Keratinocyte (primary cell): ENCODE measurements around the gene NOTCH1. TPM values are rescaled to one million over a fixed set of nuclear protein-coding genes. Genes with fewer than 3 reads are reported as not detected.

ENCODE experiments used
- DNase-seq: peaks from one replicate; pipeline ENCODE4 v3.0.0-alpha.2; 2011; ENCODE audit warnings: low read depth, missing footprints, low spot score
- FAIRE-seq: peaks from 2 replicates; lab custom pipeline; 2011; peaks lifted over from hg19 to GRCh38; lab: Jason Lieb, UNC
- H2AFZ ChIP-seq: 2 replicates; pipeline ENCODE4 v1.6.0; 2012; ENCODE audit warnings: low read length, control low read depth, inconsistent platforms; ENCODE audit not compliant: control insufficient read depth
- H3K27ac ChIP-seq: 2 replicates; pipeline ENCODE4 v1.5.1; 2011; ENCODE audit warnings: low read length; ENCODE audit not compliant: control insufficient read depth, insufficient read depth
- H3K27me3 ChIP-seq: 3 replicates; pipeline ENCODE4 v1.6.0; 2011; ENCODE audit warnings: low read length; ENCODE audit not compliant: control insufficient read depth, insufficient read depth; ENCODE audit errors: extremely low read depth
- H3K36me3 ChIP-seq, 2 experiments: 2 replicates in 1 of 2; 3 replicates in 1 of 2; pipeline ENCODE4 v1.5.1; 2011; ENCODE audit warnings: low read length in 2 of 2, mild to moderate bottlenecking in 1 of 2; ENCODE audit not compliant: control insufficient read depth in 2 of 2, insufficient read depth in 2 of 2; ENCODE audit errors: extremely low read depth in 1 of 2
- H3K4me1 ChIP-seq: 3 replicates; pipeline ENCODE4 v1.5.1; 2011; ENCODE audit warnings: low read length; ENCODE audit not compliant: control insufficient read depth, insufficient read depth; ENCODE audit errors: extremely low read depth
- H3K4me2 ChIP-seq: 3 replicates; pipeline ENCODE4 v1.6.0; 2011; ENCODE audit warnings: low read depth, low read length; ENCODE audit not compliant: control insufficient read depth, insufficient read depth; ENCODE audit errors: extremely low read depth
- H3K4me3 ChIP-seq, 3 experiments: fragments of 200-600 bp in 1 of 3; sonication (generic) in 1 of 3; 2 replicates in 2 of 3; 3 replicates in 1 of 3; pipeline ENCODE4 v1.5.1; 2011 to 2016; ENCODE audit warnings: low read length in 3 of 3, mild to moderate bottlenecking in 3 of 3, control low read depth in 2 of 3, inconsistent platforms in 1 of 3, low read depth in 1 of 3, mixed read lengths in 1 of 3, mixed run types in 1 of 3, moderate library complexity in 1 of 3; ENCODE audit not compliant: control insufficient read depth in 2 of 3, insufficient read depth in 2 of 3; ENCODE audit errors: extremely low read depth in 1 of 3
- H3K79me2 ChIP-seq: 2 replicates; pipeline ENCODE4 v1.6.0; 2012; ENCODE audit warnings: low read length; ENCODE audit not compliant: control insufficient read depth, insufficient read depth
- H3K9ac ChIP-seq: 3 replicates; pipeline ENCODE4 v1.6.0; 2011; ENCODE audit warnings: low read length; ENCODE audit not compliant: control insufficient read depth, insufficient read depth; ENCODE audit errors: extremely low read depth
- H3K9me1 ChIP-seq: 3 replicates; pipeline ENCODE4 v1.6.0; 2011; ENCODE audit warnings: low read length; ENCODE audit not compliant: control insufficient read depth, insufficient read depth; ENCODE audit errors: extremely low read depth
- H3K9me3 ChIP-seq: 2 replicates; pipeline ENCODE4 v1.5.1; 2012; ENCODE audit warnings: low read depth, low read length; ENCODE audit not compliant: control insufficient read depth
- H4K20me1 ChIP-seq: 3 replicates; pipeline ENCODE4 v1.6.0; 2011; ENCODE audit warnings: low read length; ENCODE audit not compliant: control insufficient read depth, insufficient read depth; ENCODE audit errors: extremely low read depth
- CTCF ChIP-seq, 3 experiments: IDR thresholded peaks in 1 of 3; conservative IDR thresholded peaks in 1 of 3; optimal IDR thresholded peaks in 1 of 3; 2 replicates in 2 of 3; 3 replicates in 1 of 3; pipeline versions ENCODE3 to v1.5.1; 2011; ENCODE audit warnings: low read length in 3 of 3, mild to moderate bottlenecking in 3 of 3, moderate library complexity in 2 of 3, control low read depth in 1 of 3, inconsistent platforms in 1 of 3; ENCODE audit not compliant: insufficient read depth in 2 of 3; ENCODE audit errors: extremely low read depth in 1 of 3
- EZH2 ChIP-seq: IDR thresholded peaks from one replicate; pipeline ENCODE4 v1.6.1; 2012; ENCODE audit warnings: inconsistent platforms, mild to moderate bottlenecking, low read length, moderate library complexity
- dilution Hi-C: fragments of 300-500 bp; cut with MboI; formaldehyde crosslinking; loops from one replicate; pipeline ENCODE4 v1.7.0; 2020; ENCODE audit warnings: low sequenced_read_pairs; ENCODE audit not compliant: extremely low pct_ligation_motif_present
- polyA plus RNA-seq, 5 experiments: library from polyadenylated mRNA; depleted of rRNA in 3 of 5; stranded (reverse) in 3 of 5; stranded (forward) in 1 of 5; unstranded in 1 of 5; fragments of >200 nt; gene quantifications; 1 replicate in 1 of 5; 2 replicates in 3 of 5; 3 replicates in 1 of 5; pipeline versions ENCODE4 v1.2.1 to v1.2.3, GENCODE V29; 2011 to 2012; ENCODE audit warnings: missing spikeins in 2 of 5, low read depth in 1 of 5, low replicate concordance in 1 of 5

NOTCH1 gene
- polyA plus RNA-seq, 1 donor (not counting 4 experiments of a cell fraction or from before 2014, with no cell fraction given), result 6.1 TPM

GRCh38 chr9:136528716-136529341 lies 17.0 kb downstream of the NOTCH1 start:
- H3K27ac ChIP-seq, result no peak overlapping the region
- peaks cover 2% of the 10 kb centered on the region for H3K9me1 ChIP-seq
- no peak for TF ChIP-seq EZH2
- TF ChIP-seq CTCF (optimal IDR thresholded peaks at IDR 0.05 in 1 of 3, IDR thresholded peaks at IDR 0.05 in 1 of 3, conservative IDR thresholded peaks at IDR 0.05 in 1 of 3; ENCODE audit: extremely low read depth in 1 of 3, insufficient read depth in 2 of 3, low read length in 3 of 3), result no peak
- H3K79me2 ChIP-seq, result peaks cover 98% of the 10 kb centered on the region
- no peaks in the 10 kb centered on the region for H3K27me3 ChIP-seq
- FAIRE-seq (no peak), DNase-seq (no peak)
- H3K9me3 ChIP-seq, result no peaks in the 10 kb centered on the region
- peaks cover 59% of the 10 kb centered on the region for H4K20me1 ChIP-seq
- H2AFZ ChIP-seq, result no peak overlapping the region
- dilution Hi-C loops, result no loop called here
- peaks cover 11 to 21% of the 10 kb centered on the region in 2 experiments for H3K36me3 ChIP-seq
- H3K9ac ChIP-seq, result no peak overlapping the region
- H3K4me1 ChIP-seq, result peaks cover 15% of the 10 kb centered on the region
- no peak overlapping the region for H3K4me2 ChIP-seq
- H3K4me3 ChIP-seq, result no peak overlapping the region

GRCh38 chr9:136527721-136528710 lies 17.8 kb downstream of the NOTCH1 start:
- no peak overlapping the region for H2AFZ ChIP-seq
- H3K27me3 ChIP-seq, result no peaks in the 10 kb centered on the region
- no peak for FAIRE-seq
- no peak for DNase-seq
- TF ChIP-seq CTCF (optimal IDR thresholded peaks at IDR 0.05 in 1 of 3, IDR thresholded peaks at IDR 0.05 in 1 of 3, conservative IDR thresholded peaks at IDR 0.05 in 1 of 3; ENCODE audit: extremely low read depth in 1 of 3, insufficient read depth in 2 of 3, low read length in 3 of 3) (no peak), EZH2 (no peak)
- H3K79me2 ChIP-seq, result peaks cover 98% of the 10 kb centered on the region
- H3K4me2 ChIP-seq, result no peak overlapping the region
- H3K9me3 ChIP-seq, result no peaks in the 10 kb centered on the region
- dilution Hi-C loops, result no loop called here
- H4K20me1 ChIP-seq, result peaks cover 51% of the 10 kb centered on the region
- no peaks in the 10 kb centered on the region for H3K9me1 ChIP-seq
- H3K9ac ChIP-seq, result no peak overlapping the region
- H3K4me1 ChIP-seq, result peaks cover 7% of the 10 kb centered on the region
- peaks cover 16 to 20% of the 10 kb centered on the region in 2 experiments for H3K36me3 ChIP-seq
- H3K27ac ChIP-seq, result no peak overlapping the region
- no peak overlapping the region for H3K4me3 ChIP-seq
